ENCODE results near the gene KPNB1. TPM values are rescaled to one million over a fixed set of nuclear protein-coding genes. Genes with fewer than 3 reads are reported as not detected.

The KPNB1 gene
- total RNA-seq, 1 experiment from 2014 or later: 742 TPM

DNA sequence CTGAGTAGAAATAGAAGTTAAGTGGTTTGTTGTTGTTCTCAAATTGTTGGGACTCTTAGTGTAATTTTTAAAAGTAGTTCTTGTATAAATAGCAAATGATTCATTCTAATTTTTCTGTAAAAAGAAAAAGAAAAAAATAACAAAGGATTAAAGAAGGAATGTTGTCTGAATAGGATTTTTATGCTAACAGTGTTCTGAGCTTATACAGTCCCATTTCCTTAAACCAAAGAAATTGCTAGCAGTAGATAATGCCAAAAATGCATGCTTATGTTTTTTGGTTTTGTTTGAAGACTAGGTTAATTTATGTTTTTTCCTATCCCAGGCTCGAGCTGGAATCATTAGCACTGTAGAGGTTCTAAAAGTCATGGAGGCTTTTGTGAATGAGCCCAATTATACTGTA lies 44.7 kb upstream of the KPNB1 start:
- H4K20me1 ChIP-seq (ENCODE audit: control insufficient read depth, insufficient read depth, insufficient read length): no peaks in the 10 kb centered on the region
- Mint-ChIP-seq H3K9me3 (no peaks in the 10 kb centered on the region), H3K4me1 (no peaks in the 10 kb centered on the region), H3K27ac (no peak overlapping the region), H3K36me3 (ENCODE audit: insufficient read depth in 1 of 3, low read depth in 3 of 3) (peaks cover 17 to 75% (median 74%) of the 10 kb centered on the region in 3 experiments), H3K27me3 (ENCODE audit: low read depth) (no peaks in the 10 kb centered on the region), H3K4me3 (no peak overlapping the region)
- no peaks in the 10 kb centered on the region for H3K79me1 ChIP-seq (ENCODE audit: insufficient read depth, low read depth, low read length, poor library complexity, severe bottlenecking)
- no peak overlapping the region for H3K9ac ChIP-seq (ENCODE audit: extremely low read depth, insufficient read length, low read length)
- TF ChIP-seq, protein P1, sequence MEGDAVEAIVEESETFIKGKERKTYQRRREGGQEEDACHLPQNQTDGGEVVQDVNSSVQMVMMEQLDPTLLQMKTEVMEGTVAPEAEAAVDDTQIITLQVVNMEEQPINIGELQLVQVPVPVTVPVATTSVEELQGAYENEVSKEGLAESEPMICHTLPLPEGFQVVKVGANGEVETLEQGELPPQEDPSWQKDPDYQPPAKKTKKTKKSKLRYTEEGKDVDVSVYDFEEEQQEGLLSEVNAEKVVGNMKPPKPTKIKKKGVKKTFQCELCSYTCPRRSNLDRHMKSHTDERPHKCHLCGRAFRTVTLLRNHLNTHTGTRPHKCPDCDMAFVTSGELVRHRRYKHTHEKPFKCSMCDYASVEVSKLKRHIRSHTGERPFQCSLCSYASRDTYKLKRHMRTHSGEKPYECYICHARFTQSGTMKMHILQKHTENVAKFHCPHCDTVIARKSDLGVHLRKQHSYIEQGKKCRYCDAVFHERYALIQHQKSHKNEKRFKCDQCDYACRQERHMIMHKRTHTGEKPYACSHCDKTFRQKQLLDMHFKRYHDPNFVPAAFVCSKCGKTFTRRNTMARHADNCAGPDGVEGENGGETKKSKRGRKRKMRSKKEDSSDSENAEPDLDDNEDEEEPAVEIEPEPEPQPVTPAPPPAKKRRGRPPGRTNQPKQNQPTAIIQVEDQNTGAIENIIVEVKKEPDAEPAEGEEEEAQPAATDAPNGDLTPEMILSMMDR (conservative IDR thresholded peaks at IDR 0.05): no peak
- no peak overlapping the region for H4K5ac ChIP-seq (ENCODE audit: insufficient read length, low read depth, low read length)
- H3K23ac ChIP-seq (ENCODE audit: insufficient read length, low read depth, low read length): no peak overlapping the region
- no peak overlapping the region for H2AK5ac ChIP-seq (ENCODE audit: insufficient read length, low read length)
- no peak overlapping the region for H3T11ph ChIP-seq (ENCODE audit: low read length)
- no peak overlapping the region for H2BK120ac ChIP-seq (ENCODE audit: low read depth, low read length, poor library complexity, severe bottlenecking)
- no peak overlapping the region for H3K4me2 ChIP-seq (ENCODE audit: insufficient read depth, insufficient read length, low read length)
- H2BK5ac ChIP-seq (ENCODE audit: insufficient read length, low read length): no peak overlapping the region
- no peaks in the 10 kb centered on the region for H3K23me2 ChIP-seq (ENCODE audit: insufficient read length, low read depth, low read length, poor library complexity, severe bottlenecking)
- WGBS (ENCODE audit: extremely low coverage, insufficient read length, low lambda C conversion rate): no CpG with 5 or more reads among the region's 1 CpG
- H3K56ac ChIP-seq (ENCODE audit: insufficient read length, low read depth, low read length): no peak overlapping the region
- H3K27me3 ChIP-seq (ENCODE audit: insufficient read depth, low read length): no peaks in the 10 kb centered on the region
- no peak overlapping the region for H4K8ac ChIP-seq (replicated peaks; ENCODE audit: insufficient read length, low read depth, low read length)
- H2BK15ac ChIP-seq (ENCODE audit: low read depth, low read length): no peak overlapping the region
- no peaks in the 10 kb centered on the region for H3K4me1 ChIP-seq (ENCODE audit: insufficient read depth, low read length)
- H2AFZ ChIP-seq (ENCODE audit: low read length): no peak overlapping the region
- no peak overlapping the region for H2BK20ac ChIP-seq (ENCODE audit: low read depth, low read length, poor library complexity, severe bottlenecking)
- H3K79me2 ChIP-seq (ENCODE audit: insufficient read depth, low read length): no peaks in the 10 kb centered on the region
- no peak overlapping the region for H3K18ac ChIP-seq (ENCODE audit: insufficient read length, low read depth, low read length)
- H3K14ac ChIP-seq (ENCODE audit: insufficient read depth, low read length): no peak overlapping the region
- no peak overlapping the region for H3K4ac ChIP-seq (ENCODE audit: low read depth, low read length)
- no peak overlapping the region for H4K91ac ChIP-seq (ENCODE audit: insufficient read length, low read depth, low read length)
- no peak overlapping the region for H3K27ac ChIP-seq (ENCODE audit: insufficient read length, low read depth, low read length)
- no peak overlapping the region for H2BK12ac ChIP-seq (ENCODE audit: insufficient read length, low read depth, low read length)
- no peak for DNase-seq
- no peaks in the 10 kb centered on the region for H3K9me3 ChIP-seq (ENCODE audit: control insufficient read depth, low read depth, low read length)
